Measurements from ENCODE around the gene ITPR2. TPM values are rescaled to one million over a fixed set of nuclear protein-coding genes. Genes with fewer than 3 reads are reported as not detected.

Gene ITPR2
- total RNA-seq, 1 donor from 2014 or later: 74.5 TPM

GRCh38 chr12:26715232-26715631 lies 117.8 kb downstream of the ITPR2 start:
- TF ChIP-seq CTCF (IDR thresholded peaks at IDR 0.05): no peak
- DNase-seq: no peak
- ChIA-PET POLR2A (interaction anchor here (0.8 to 1.7 kb wide), 4 partner anchors 13 to 118 kb away, joined by 3 to 6 read pairs (median 3); partner anchors contain the start of gene ITPR2), CTCF (no interaction called here)
- no peak for ATAC-seq (ENCODE audit: low read depth)
- Mint-ChIP-seq H3K4me3 (no peak overlapping the region), H3K27me3 (no peaks in the 10 kb centered on the region), H3K36me3 (ENCODE audit: low read depth) (peaks cover 48% of the 10 kb centered on the region), H3K4me1 (peaks cover 25% of the 10 kb centered on the region), H3K27ac (no peak overlapping the region), H3K9me3 (no peaks in the 10 kb centered on the region)
- intact Hi-C loops (cut with micrococcal nuclease): loop anchor here (2.0 kb wide), 2 partner anchors 36 to 118 kb away; partner anchors contain the start of gene ITPR2

GRCh38 chr12:26713885-26714383 lies 119.1 kb downstream of the ITPR2 start:
- intact Hi-C loops (cut with micrococcal nuclease): loop anchor here (1.0 to 2.0 kb wide), 3 partner anchors 18 to 119 kb away; partner anchors contain the start of gene ITPR2
- no peak for DNase-seq
- H3K4me3 Mint-ChIP-seq: peak overlapping the region; percentile 25
- no peak for TF ChIP-seq CTCF (IDR thresholded peaks at IDR 0.05)
- H3K4me1 Mint-ChIP-seq: peaks cover 25% of the 10 kb centered on the region
- ChIA-PET POLR2A (interaction anchor here (0.8 to 1.0 kb wide), 2 partner anchors 118 to 119 kb away, joined by 4 read pairs; partner anchors contain the start of gene ITPR2), CTCF (interaction anchor here (1.1 kb wide), 1 partner anchor 12 kb away, joined by 4 read pairs; no protein-coding TSS in a partner anchor)
- H3K27ac Mint-ChIP-seq: peak overlapping the region; percentile 38
- peaks cover 42% of the 10 kb centered on the region for H3K36me3 Mint-ChIP-seq (ENCODE audit: low read depth)
- peak; percentile 64 for ATAC-seq (ENCODE audit: low read depth)
- H3K9me3 Mint-ChIP-seq: no peaks in the 10 kb centered on the region
- H3K27me3 Mint-ChIP-seq: no peaks in the 10 kb centered on the region

- POLR2A ChIA-PET: no interaction called here
- CTCF ChIA-PET: interaction anchor here (1.1 kb wide), 1 partner anchor 11 kb away, joined by 4 read pairs; no protein-coding TSS in a partner anchor
- DNase-seq (no peak), ATAC-seq (ENCODE audit: low read depth) (no peak)
- TF ChIP-seq CTCF (IDR thresholded peaks at IDR 0.05): no peak
- Mint-ChIP-seq H3K4me3 (no peak overlapping the region), H3K27ac (no peak overlapping the region), H3K27me3 (no peaks in the 10 kb centered on the region), H3K4me1 (peaks cover 25% of the 10 kb centered on the region), H3K36me3 (ENCODE audit: low read depth) (peaks cover 46% of the 10 kb centered on the region), H3K9me3 (peaks cover 3% of the 10 kb centered on the region)
- intact Hi-C loops (cut with micrococcal nuclease): no loop called here
Observed at GRCh38 chr12:26712892-26713291, 120.1 kb downstream of the ITPR2 start.

- H3K4me1 Mint-ChIP-seq: peaks cover 25% of the 10 kb centered on the region
- H3K9me3 Mint-ChIP-seq: peaks cover 3% of the 10 kb centered on the region
- CTCF ChIA-PET: interaction anchor here (1.4 kb wide), 1 partner anchor 9 kb away, joined by 7 read pairs; no protein-coding TSS in a partner anchor
- H3K36me3 Mint-ChIP-seq (ENCODE audit: low read depth): peaks cover 43% of the 10 kb centered on the region
- ATAC-seq (ENCODE audit: low read depth): no peak
- H3K27me3 Mint-ChIP-seq: no peaks in the 10 kb centered on the region
- intact Hi-C loops (cut with micrococcal nuclease): no loop called here
- POLR2A ChIA-PET: interaction anchor here (1.1 kb wide), 1 partner anchor 120 kb away, joined by 3 read pairs; no protein-coding TSS in a partner anchor
- no peak overlapping the region for H3K4me3 Mint-ChIP-seq
- H3K27ac Mint-ChIP-seq: peak overlapping the region; percentile 19
- TF ChIP-seq CTCF (IDR thresholded peaks at IDR 0.05): no peak
- no peak for DNase-seq
Observed at GRCh38 chr12:26711569-26711968, 121.4 kb downstream of the ITPR2 start.

GRCh38 chr12:26711072-26711471 lies 121.9 kb downstream of the ITPR2 start:
- ATAC-seq (ENCODE audit: low read depth) (no peak), DNase-seq (no peak)
- no peak overlapping the region for H3K27ac Mint-ChIP-seq
- H3K4me1 Mint-ChIP-seq: peaks cover 23% of the 10 kb centered on the region
- peaks cover 3% of the 10 kb centered on the region for H3K9me3 Mint-ChIP-seq
- ChIA-PET POLR2A (interaction anchor here (1.1 kb wide), 1 partner anchor 121 kb away, joined by 3 read pairs; no protein-coding TSS in a partner anchor), CTCF (interaction anchor here (1.4 kb wide), 1 partner anchor 9 kb away, joined by 7 read pairs; no protein-coding TSS in a partner anchor)
- intact Hi-C loops (cut with micrococcal nuclease): no loop called here
- H3K4me3 Mint-ChIP-seq: no peak overlapping the region
- no peaks in the 10 kb centered on the region for H3K27me3 Mint-ChIP-seq
- TF ChIP-seq CTCF (IDR thresholded peaks at IDR 0.05): no peak
- H3K36me3 Mint-ChIP-seq (ENCODE audit: low read depth): peaks cover 39% of the 10 kb centered on the region

Measured in activated B cell treated with CpG ODN at 0.5 μM for 24 hours (primary cell).